Astrocyte of the spinal cord (primary cell): Measurements from ENCODE around the gene SFI1.

Source experiments
- DNase-seq: peaks from one replicate; pipeline ENCODE4 v3.0.0; 2011; ENCODE audit warnings: low read depth, low spot score
- H3K4me3 ChIP-seq: 2 replicates; pipeline ENCODE4 v1.5.1; 2011; ENCODE audit warnings: low read depth, mild to moderate bottlenecking, low read length, moderate library complexity
- in situ Hi-C: cut with HindIII; loops from 2 replicates; pipeline ENCODE4 v1.10.0; 2017; ENCODE audit warnings: low sequenced_read_pairs
- TF ChIP-seq, protein P1 (sequence below): IDR thresholded peaks from 2 replicates; pipeline ENCODE4 v1.5.1; 2012; ENCODE audit warnings: low read depth, mild to moderate bottlenecking, low read length, inconsistent platforms

SFI1 gene

DNA sequence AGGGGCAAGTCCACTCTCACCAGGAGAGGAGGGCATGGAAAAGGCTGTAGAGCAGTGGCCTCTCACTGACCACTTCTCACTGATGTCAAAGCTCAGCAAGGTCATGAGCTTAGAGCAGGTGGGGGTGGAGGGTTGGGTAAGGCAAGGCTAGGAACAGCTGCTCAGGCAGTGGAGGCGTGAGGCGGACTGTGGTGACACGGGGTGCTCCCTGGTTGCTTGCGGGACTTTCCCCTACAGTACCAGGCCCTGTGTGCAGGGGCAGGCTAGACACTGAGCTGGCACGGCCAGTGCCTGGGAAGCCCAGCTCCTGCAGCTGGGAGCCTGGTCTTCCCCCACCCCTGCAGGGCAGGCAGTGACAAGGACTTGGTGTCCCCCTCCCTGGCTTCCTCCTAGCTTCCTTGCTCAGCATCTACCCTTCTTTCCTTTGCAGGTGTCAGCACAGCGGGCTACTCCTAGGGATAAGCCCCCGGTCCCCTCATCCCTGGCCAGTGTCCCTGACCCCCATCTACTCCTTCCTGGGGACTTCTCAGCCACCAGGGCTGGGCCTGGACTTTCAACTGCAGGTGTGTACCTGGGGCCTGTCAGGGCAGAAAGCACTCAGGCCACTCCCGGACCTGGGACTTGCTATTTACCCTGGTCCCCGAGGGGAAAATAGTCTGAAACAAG, 120.1 kb downstream of the SFI1 start:
- TF ChIP-seq, protein P1, sequence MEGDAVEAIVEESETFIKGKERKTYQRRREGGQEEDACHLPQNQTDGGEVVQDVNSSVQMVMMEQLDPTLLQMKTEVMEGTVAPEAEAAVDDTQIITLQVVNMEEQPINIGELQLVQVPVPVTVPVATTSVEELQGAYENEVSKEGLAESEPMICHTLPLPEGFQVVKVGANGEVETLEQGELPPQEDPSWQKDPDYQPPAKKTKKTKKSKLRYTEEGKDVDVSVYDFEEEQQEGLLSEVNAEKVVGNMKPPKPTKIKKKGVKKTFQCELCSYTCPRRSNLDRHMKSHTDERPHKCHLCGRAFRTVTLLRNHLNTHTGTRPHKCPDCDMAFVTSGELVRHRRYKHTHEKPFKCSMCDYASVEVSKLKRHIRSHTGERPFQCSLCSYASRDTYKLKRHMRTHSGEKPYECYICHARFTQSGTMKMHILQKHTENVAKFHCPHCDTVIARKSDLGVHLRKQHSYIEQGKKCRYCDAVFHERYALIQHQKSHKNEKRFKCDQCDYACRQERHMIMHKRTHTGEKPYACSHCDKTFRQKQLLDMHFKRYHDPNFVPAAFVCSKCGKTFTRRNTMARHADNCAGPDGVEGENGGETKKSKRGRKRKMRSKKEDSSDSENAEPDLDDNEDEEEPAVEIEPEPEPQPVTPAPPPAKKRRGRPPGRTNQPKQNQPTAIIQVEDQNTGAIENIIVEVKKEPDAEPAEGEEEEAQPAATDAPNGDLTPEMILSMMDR, result no peak
- no peak overlapping the region for H3K4me3 ChIP-seq
- no peak for DNase-seq
- in situ Hi-C loops, result no loop called here

DNA sequence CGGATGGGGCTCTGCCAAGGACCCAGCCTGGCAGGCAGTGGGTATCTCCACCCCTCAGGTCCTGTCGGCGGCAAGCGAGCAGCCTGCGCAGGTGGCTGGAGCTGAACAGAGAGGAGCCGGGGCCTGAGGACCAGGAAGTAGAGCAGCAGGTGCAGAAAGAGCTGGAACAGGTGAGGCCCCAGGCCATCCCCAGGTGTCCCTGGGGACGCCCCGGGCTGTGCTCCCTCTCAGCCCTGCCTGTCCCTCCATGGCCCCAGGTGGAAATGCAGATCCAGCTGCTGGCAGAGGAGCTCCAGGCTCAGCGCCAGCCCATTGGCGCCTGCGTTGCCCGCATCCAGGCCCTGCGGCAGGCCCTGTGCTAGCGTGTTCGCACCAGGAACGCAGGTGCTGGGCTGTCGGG, 121.7 kb downstream of the SFI1 start:
- in situ Hi-C loops, result no loop called here
- DNase-seq, result no peak
- TF ChIP-seq, protein P1, result no peak

DNA sequence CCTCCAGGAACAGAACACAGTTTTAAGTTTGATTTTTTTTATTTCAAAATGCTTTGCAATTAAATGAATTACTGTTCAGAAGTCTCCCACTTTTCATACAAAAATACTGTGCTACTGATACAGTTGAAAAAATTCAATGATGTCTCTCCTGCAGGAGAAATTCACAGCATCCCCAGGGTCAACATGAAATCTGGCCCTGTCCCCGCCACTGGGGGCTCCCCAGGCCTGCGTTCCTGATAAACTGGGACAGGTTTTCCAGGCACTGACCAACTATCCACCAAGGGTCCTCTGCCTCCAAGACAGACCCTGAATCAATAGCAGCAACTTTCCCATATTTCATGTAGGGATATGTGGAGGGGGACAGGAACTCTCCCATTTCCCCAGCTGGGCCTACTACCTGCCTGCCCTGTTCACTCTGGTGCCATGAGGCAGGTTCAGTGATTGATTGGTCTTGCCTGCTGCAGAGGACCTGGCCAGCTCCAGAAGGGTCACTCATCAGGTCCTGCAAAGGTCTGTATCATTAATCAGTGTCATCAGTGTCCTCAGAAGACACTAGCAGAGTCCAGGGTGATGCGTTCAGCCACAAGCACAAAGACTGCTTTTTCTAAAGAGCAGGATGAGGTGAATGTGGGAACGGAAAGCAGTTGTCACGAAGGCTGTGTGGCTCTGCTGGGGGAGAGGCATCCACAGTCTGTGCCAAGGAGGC, 122.3 kb downstream of the SFI1 start:
- in situ Hi-C loops, result no loop called here
- no peak for DNase-seq
- H3K4me3 ChIP-seq, result no peak overlapping the region
- TF ChIP-seq, protein P1, result no peak

More for the DNA sequence above, 121.7 kb downstream of the SFI1 start:
- no peak overlapping the region for H3K4me3 ChIP-seq

DNA sequence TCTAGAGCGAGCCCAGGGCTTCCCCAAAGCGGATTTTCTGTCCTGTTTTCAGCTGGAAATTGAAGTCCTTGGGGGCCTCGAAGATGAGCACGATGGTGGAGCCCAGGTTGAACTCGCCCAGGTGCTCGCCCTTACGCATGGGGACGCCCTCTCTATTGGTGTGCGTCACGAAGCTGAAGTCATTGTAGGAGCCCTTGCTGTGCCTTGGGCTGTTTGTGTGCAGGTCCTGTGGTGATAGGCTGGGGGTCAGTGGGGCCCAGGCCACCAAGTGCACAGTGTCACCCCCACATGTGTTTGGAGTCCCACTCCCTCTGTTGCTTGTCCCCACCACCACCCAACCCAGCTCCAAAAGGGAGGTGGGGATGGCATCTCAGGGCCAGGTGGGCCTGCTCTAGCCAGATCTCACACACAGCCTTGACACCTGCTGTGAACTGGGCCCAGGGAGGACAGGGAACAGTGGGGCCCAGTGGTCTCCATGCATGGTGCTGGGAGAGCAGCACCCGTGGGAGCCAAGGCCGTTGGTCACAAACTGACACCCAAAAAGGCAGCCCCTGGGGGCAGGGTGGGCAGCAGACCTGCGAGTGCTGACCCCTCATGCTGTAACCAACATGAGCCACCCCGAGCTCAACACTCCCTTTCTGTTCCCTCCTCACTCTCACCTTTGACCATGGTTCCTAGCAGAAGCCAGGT, 123.4 kb downstream of the SFI1 start:
- in situ Hi-C loops, result no loop called here
- H3K4me3 ChIP-seq, result no peak overlapping the region
- DNase-seq, result no peak

DNA sequence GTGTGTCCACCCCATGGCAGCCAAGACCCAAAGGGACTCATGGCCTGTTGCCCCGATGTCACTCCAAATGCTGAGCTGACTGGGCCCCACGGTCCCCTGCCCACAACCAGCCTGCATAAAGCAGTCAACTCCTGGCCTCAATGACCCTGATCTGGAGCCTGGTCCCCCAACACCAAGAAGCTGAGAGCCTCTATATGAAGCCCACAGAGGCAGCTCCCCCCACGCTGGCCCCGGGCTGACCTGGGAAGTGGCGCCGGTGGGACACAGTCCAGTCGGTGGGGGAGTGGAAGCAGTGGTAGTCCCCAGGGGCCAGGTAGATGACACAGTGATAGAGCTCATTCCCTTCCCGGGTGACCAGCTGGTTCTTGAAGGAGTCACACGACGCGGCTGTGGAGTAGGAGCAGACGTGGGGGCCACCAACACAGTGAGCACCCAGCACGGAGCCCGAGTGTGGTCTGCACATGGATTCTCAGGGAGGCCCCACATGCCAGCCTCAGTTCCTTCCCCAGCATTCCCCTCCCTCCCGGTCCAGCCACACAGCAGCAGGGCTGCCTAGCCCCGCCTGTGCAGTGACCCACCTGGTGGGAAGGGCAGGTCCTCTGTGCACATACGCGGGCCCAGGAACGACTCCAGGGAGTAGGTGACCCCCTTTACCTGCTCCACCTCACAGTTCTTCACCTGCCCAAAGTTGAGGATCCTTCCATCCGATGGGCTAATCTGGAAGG, 124.6 kb downstream of the SFI1 start:
- no peak for DNase-seq
- no peak overlapping the region for H3K4me3 ChIP-seq
- in situ Hi-C loops, result no loop called here
- TF ChIP-seq, protein P1, result no peak

More for the DNA sequence above, 123.4 kb downstream of the SFI1 start:
- TF ChIP-seq, protein P1, result no peak

DNA sequence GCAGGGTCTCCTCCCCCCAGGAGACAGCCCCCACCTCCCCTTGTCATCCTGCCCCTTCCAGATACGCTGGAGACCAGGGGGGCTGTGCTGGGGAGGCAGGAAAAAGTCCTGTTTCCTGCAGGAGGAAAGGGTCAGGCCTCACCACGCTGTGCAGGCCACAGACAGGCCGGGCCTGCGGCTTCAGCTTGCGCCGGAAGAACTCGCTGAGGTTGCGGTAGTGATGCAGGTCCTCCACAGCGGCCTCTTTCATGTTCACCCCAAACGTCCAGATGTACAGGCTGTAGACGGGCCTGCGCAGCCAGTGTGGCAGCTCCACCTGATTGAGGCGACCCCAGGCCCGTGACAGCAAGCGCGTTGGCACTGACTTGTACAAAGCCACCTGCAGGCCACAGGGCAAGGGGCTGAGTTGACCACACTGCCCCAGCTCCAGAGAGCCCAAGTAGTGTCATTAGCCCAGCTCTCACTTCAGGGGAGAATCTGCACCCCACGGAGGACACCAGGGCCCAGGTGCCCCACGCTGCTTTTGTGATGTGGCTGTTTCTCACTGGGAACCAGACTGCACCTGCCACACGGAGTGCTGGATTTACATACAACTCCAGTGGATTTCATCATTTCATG, 125.3 kb downstream of the SFI1 start:
- H3K4me3 ChIP-seq, result no peak overlapping the region
- TF ChIP-seq, protein P1, result no peak
- in situ Hi-C loops, result no loop called here
- no peak for DNase-seq
